PC-3 (cell line): ENCODE measurements around the gene ZNF512B. TPM values are rescaled to one million over a fixed set of nuclear protein-coding genes. Genes with fewer than 3 reads are reported as not detected.

Experiments used
- ATAC-seq: fragments of 200-7000 bp; cut with Tn5 transposase; 2 replicates; pipeline ENCODE4 v1.9.1; 2020; ENCODE audit warnings: mild to moderate bottlenecking, moderate library complexity
- BruUV-seq: library from RNA; stranded (reverse); fragments of 400-500 nt; replicated peaks from 2 replicates; lab custom pipeline; 2021; lab: Mats Ljungman, UMichigan
- CTCF ChIA-PET: fragments of 300-600 bp; sonication (Branson Sonifier 250); formaldehyde crosslinking; loops from one replicate; lab custom pipeline; 2022; ENCODE audit warnings: antibody characterized with exemption; lab: Charles Lee
- POLR2A ChIA-PET: fragments of 300-600 bp; sonication (Branson Sonifier 250); formaldehyde crosslinking; loops from one replicate; lab custom pipeline; 2022; ENCODE audit warnings: antibody characterized with exemption; ENCODE audit not compliant: unreplicated experiment; lab: Charles Lee
- DNase-seq: peaks from one replicate; pipeline ENCODE4 v3.0.0-alpha.2; 2015
- H2AFZ ChIP-seq: fragments of 300-600 bp; sonication (generic); 2 replicates; pipeline ENCODE4 v1.6.0; 2016; ENCODE audit warnings: antibody characterized with exemption, low read length
- H3F3A ChIP-seq: fragments of 300-600 bp; sonication (generic); one replicate; pipeline ENCODE4 v1.6.0; 2017; ENCODE audit warnings: antibody characterized with exemption, low read length, control low read depth, mild to moderate bottlenecking; ENCODE audit not compliant: unreplicated experiment
- H3K27ac ChIP-seq: fragments of 300-600 bp; sonication (generic); 2 replicates; pipeline ENCODE4 v1.5.1; 2016; ENCODE audit warnings: mild to moderate bottlenecking, low read length
- H3K27me3 ChIP-seq: fragments of 300-600 bp; sonication (generic); 2 replicates; pipeline ENCODE4 v1.6.1; 2016; ENCODE audit warnings: low read length, mixed read lengths
- H3K36me3 ChIP-seq: fragments of 300-600 bp; sonication (generic); 2 replicates; pipeline ENCODE4 v1.6.1; 2016; ENCODE audit warnings: low read depth, mixed run types, low read length, mixed read lengths
- H3K4me1 ChIP-seq: fragments of 300-600 bp; sonication (generic); 2 replicates; pipeline ENCODE4 v1.5.1; 2016; ENCODE audit warnings: low read length; ENCODE audit not compliant: insufficient read depth
- H3K4me2 ChIP-seq: fragments of 300-600 bp; sonication (generic); 2 replicates; pipeline ENCODE4 v1.6.0; 2016; ENCODE audit warnings: low read length
- H3K4me3 ChIP-seq: fragments of 300-600 bp; sonication (generic); 2 replicates; pipeline ENCODE4 v1.5.1; 2016; ENCODE audit warnings: mild to moderate bottlenecking, low read length, mixed read lengths
- H3K79me2 ChIP-seq: fragments of 300-600 bp; sonication (generic); 2 replicates; pipeline ENCODE4 v1.6.1; 2017; ENCODE audit warnings: low read length, mixed read lengths
- H3K9ac ChIP-seq: fragments of 300-600 bp; sonication (generic); 2 replicates; pipeline ENCODE4 v1.6.0; 2016; ENCODE audit warnings: mild to moderate bottlenecking, low read length
- H3K9me2 ChIP-seq: fragments of 300-600 bp; sonication (generic); replicated peaks from 2 replicates; pipeline ENCODE4 v1.6.1; 2016; ENCODE audit warnings: mixed run types, low read length, mixed read lengths
- H3K9me3 ChIP-seq: fragments of 300-600 bp; sonication (generic); 2 replicates; pipeline ENCODE4 v1.6.1; 2016; ENCODE audit warnings: low read length, mixed read lengths
- H4K20me1 ChIP-seq: fragments of 300-600 bp; sonication (generic); 2 replicates; pipeline ENCODE4 v1.6.1; 2016; ENCODE audit warnings: low read length, mixed read lengths
- EZH2 ChIP-seq: fragments of 300-600 bp; sonication (generic); IDR thresholded peaks from one replicate; pipeline ENCODE4 v1.6.1; 2017; ENCODE audit warnings: antibody characterized with exemption, mild to moderate bottlenecking, low read length; ENCODE audit not compliant: unreplicated experiment
- EZH2phosphoT487 ChIP-seq: fragments of 300-600 bp; sonication (generic); IDR thresholded peaks from 2 replicates; pipeline ENCODE4 v1.6.1; 2018; ENCODE audit warnings: mild to moderate bottlenecking, antibody characterized with exemption, low read length, borderline replicate concordance
- intact Hi-C: fragments of 100-400 bp; cut with micrococcal nuclease; formaldehyde crosslinking; loops from 2 replicates; pipeline ENCODE4 v1.9.0; 2023
- total RNA-seq: library from RNA; depleted of rRNA; stranded (reverse); fragments of >200 nt; gene quantifications from 2 replicates; pipeline ENCODE4 v1.2.3, GENCODE V29; 2014
- TF ChIP-seq, protein P1 (sequence below): fragments of 300-600 bp; sonication (generic); conservative IDR thresholded peaks from 2 replicates; pipeline ENCODE4 v1.5.1; 2017; ENCODE audit warnings: antibody characterized with exemption, low read depth, mild to moderate bottlenecking, low read length

ZNF512B gene
- total RNA-seq, 1 experiment from 2014 or later, result 18.0 TPM

DNA sequence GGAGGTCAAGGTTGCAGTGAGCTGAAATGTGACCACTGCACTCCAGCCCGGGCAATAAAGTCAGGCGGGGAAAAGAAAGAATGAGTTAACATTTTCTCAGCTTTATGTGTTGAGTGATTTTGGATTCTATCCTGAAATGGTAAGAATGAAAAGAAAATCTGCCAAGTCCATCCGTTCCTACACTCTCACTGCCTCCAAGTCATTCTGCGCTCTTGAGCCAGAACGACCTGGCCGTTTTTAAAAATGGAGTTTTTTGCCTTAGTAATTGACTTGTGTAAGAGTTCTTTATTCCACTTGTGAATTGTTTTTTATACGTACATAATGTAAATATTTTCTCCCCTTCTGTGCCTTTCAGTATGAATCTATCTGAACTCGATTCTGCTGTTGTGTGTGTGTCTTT, 46.1 kb downstream of the ZNF512B start:
- intact Hi-C loops, result no loop called here
- ChIA-PET POLR2A (no interaction called here), CTCF (no interaction called here)

DNA sequence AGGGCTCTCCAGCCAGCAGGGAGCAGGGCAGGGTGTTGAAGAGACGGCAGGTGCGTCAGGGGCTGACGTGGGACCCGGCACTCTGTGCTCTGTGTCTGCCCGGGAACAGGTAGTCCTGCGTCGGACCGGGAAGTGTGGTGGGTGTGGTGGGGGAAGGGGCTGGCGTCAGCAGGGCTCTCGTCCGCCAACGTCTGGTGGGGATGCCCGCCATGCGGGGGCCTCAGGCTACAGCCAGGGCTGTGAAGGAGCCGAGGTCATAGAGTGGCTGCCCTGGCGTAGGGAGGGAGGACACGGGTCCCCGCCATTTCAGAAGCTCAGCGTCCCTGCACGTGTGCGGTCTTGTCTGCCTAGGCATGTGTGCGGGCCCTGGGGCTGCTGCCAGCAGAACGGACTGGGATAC, 49.5 kb downstream of the ZNF512B start:
- TF ChIP-seq EZH2phosphoT487 (no peak), EZH2 (no peak)
- TF ChIP-seq, protein P1, sequence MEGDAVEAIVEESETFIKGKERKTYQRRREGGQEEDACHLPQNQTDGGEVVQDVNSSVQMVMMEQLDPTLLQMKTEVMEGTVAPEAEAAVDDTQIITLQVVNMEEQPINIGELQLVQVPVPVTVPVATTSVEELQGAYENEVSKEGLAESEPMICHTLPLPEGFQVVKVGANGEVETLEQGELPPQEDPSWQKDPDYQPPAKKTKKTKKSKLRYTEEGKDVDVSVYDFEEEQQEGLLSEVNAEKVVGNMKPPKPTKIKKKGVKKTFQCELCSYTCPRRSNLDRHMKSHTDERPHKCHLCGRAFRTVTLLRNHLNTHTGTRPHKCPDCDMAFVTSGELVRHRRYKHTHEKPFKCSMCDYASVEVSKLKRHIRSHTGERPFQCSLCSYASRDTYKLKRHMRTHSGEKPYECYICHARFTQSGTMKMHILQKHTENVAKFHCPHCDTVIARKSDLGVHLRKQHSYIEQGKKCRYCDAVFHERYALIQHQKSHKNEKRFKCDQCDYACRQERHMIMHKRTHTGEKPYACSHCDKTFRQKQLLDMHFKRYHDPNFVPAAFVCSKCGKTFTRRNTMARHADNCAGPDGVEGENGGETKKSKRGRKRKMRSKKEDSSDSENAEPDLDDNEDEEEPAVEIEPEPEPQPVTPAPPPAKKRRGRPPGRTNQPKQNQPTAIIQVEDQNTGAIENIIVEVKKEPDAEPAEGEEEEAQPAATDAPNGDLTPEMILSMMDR, result no peak
- Histone ChIP-seq H3K9ac (no peak overlapping the region), H3K9me3 (no peaks in the 10 kb centered on the region), H3F3A (no peaks in the 10 kb centered on the region), H3K4me3 (no peak overlapping the region), H3K27me3 (no peaks in the 10 kb centered on the region), H3K9me2 (no peaks in the 10 kb centered on the region), H3K4me2 (no peak overlapping the region), H4K20me1 (no peaks in the 10 kb centered on the region), H3K27ac (no peak overlapping the region), H3K79me2 (peaks cover 54% of the 10 kb centered on the region), H3K4me1 (no peaks in the 10 kb centered on the region), H2AFZ (no peak overlapping the region), H3K36me3 (peaks cover 10% of the 10 kb centered on the region)
- BruUV-seq, result no TSS peak
- CTCF ChIA-PET, result no interaction called here
- POLR2A ChIA-PET, result no interaction called here
- DNase-seq (no peak), ATAC-seq (no peak)
- intact Hi-C loops, result no loop called here

More for the DNA sequence above, 46.1 kb downstream of the ZNF512B start:
- no peak for TF ChIP-seq EZH2phosphoT487
- TF ChIP-seq, protein P1, result no peak
- TF ChIP-seq EZH2, result no peak
- Histone ChIP-seq H2AFZ (no peak overlapping the region), H3K9ac (no peak overlapping the region), H3K36me3 (peaks cover 8% of the 10 kb centered on the region), H3K79me2 (peaks cover 35% of the 10 kb centered on the region), H3K4me3 (no peak overlapping the region), H3F3A (no peaks in the 10 kb centered on the region), H3K4me2 (no peak overlapping the region), H3K27ac (no peak overlapping the region), H3K9me3 (no peaks in the 10 kb centered on the region), H4K20me1 (no peaks in the 10 kb centered on the region), H3K9me2 (no peaks in the 10 kb centered on the region), H3K4me1 (no peaks in the 10 kb centered on the region), H3K27me3 (no peaks in the 10 kb centered on the region)
- ATAC-seq (no peak), DNase-seq (no peak)
- no TSS peak for BruUV-seq

DNA sequence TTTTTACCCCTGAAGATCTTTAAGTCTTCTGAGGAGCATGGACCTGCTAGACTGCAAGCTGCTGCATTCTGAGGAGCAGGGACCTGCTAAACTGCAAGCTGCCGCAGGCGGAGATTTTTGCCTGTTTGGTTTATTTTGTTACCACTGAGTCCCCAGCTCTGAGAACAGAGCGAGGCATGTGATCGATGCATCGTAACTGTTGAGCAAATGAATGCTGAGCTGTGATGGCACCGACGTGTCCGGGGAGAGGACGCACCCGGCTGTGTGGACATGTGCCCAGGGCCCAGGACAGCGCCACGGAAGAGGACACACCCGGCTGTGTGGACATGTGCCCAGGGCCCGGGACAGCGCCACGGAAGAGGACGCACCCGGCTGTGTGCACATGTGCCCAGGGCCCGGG, 50.6 kb downstream of the ZNF512B start:
- H3K9me2 ChIP-seq, result no peaks in the 10 kb centered on the region
- CTCF ChIA-PET, result no interaction called here
- no peak overlapping the region for H3K27ac ChIP-seq
- no peak for ATAC-seq
- H2AFZ ChIP-seq, result no peak overlapping the region
- peaks cover 10% of the 10 kb centered on the region for H3K36me3 ChIP-seq
- peaks cover 59% of the 10 kb centered on the region for H3K79me2 ChIP-seq
- H3K27me3 ChIP-seq, result no peaks in the 10 kb centered on the region
- POLR2A ChIA-PET, result no interaction called here
- no peak overlapping the region for H3K4me3 ChIP-seq
- TF ChIP-seq EZH2phosphoT487, result no peak
- H3K4me2 ChIP-seq, result no peak overlapping the region
- no peaks in the 10 kb centered on the region for H3K4me1 ChIP-seq
- intact Hi-C loops, result no loop called here
- no peaks in the 10 kb centered on the region for H3K9me3 ChIP-seq
- no peaks in the 10 kb centered on the region for H3F3A ChIP-seq
- DNase-seq, result no peak
- no TSS peak for BruUV-seq
- peaks cover 5% of the 10 kb centered on the region; the same call in 1 of the 2 replicates for H4K20me1 ChIP-seq
- H3K9ac ChIP-seq, result no peak overlapping the region
